Measurements from ENCODE around the gene GPRC5B.

Gene GPRC5B

DNA sequence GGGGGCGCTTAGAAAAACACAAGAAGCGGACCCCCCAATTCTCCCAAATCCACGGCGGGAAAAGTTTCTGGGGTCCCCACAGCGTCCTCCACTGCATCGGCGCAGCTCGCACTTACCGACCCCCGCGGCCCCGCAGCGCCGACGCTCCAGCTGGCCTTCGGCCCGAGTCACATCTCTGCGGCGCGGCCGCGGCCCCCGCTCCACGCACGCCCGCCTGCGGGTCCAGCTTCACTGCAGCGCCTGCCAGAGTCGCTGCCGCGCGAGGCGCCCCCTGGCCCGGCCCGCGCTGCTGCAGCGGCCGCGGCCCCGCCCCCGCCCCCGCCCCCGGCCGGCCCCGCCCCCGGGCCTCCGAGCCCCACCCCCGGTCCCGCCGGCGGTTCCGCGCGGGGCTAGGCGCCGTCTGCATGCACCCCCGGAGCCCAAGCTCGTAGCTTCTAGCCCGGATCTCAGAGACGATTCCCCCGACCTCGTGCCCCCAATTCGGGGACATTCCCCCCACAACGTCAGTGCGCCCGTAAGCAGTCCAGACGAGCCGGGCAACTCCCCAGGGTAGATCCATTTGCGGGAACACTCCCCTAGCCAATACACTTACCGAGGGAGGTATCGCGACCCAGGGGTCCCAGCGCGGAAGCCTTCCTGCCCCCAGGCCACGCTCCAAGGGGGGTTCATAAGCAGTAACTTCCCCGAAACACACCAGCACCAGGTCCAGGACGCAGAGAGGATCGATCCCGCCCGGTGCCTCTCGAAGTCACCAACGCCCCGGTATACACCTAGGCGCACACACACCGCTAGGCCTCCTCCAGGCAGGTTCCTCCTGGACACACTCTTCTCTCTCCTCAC, at the start of gene GPRC5B:
Gene GPRC5B, minus strand, starts transcription at position 238 of the 840 bp plus-strand sequence. CDS start 12,003 bp downstream, outside the sequence.
- DNase-seq (ENCODE audit: low spot score) = no peak

DNA sequence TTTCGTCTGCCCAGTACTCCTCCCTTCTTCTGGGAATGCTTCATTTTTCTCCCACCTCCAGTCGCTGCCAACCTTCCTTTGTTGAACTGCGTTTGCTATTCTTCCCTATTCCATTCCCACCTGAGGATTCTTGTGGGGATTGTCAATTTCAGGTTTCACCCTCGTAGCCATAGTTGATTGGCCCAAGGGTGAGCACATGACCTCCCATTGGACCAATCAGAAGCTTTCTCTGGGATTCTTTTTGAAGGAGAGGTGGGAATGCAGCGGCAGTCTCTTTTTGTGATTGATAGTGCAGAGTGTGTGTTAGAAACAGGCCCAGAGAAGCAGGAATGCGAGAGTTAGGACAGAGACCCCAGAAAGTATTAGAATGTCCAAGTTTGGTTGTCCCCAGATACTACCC, 49.1 kb upstream of the GPRC5B start:
- DNase-seq (ENCODE audit: low spot score) = no peak

GRCh38 chr16:19929062-19929511, 44.4 kb upstream of the GPRC5B start:
- DNase-seq (ENCODE audit: low spot score) = no peak

- no peak for DNase-seq (ENCODE audit: low spot score)
These were observed 43.8 kb upstream of the GPRC5B start for GRCh38 chr16:19928432-19928831.

DNA sequence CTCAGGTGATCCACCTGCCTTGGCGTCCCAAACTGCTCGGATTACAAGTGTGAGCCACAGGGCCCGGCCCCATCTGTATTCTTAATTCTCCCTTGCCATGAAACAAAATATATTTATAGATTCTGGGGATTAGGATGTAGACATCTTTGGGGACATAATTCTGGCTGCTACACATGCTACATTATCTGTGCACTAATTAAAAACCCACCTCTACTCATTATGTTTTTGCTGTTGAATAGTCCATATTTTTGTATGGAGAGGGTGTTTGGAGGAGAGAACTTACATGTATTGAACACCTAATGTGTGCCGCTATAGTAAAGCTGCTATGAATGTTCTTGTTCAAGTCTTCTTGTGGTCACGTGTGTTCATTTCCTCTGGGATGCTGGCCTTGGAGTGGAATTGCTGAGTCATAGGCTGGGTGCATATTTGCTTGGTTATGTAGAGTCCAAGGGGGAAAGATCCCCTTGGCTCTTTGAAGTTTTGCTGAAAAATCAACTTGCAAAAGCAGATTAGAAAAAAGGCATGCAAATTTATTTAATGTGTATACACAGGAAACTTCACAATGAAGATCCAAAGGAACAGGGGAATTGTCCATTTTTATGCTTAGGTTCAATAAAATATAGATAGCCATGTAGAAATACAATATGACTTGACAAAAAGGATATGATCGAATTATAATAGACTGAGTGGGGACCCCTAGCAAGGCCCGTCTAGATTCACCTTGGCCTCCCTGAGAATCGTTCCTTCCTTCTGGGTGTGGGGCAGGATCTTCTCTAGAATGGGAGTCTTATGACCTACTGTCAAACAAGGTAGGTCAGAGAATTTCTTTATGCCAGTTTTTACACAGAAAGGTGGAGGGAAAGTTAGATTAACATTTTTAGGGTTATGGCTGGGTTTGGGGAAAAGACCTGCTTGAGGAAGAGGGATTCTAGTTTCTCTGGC, 42.1 kb upstream of the GPRC5B start:
- no peak for DNase-seq (ENCODE audit: low spot score)

DNA sequence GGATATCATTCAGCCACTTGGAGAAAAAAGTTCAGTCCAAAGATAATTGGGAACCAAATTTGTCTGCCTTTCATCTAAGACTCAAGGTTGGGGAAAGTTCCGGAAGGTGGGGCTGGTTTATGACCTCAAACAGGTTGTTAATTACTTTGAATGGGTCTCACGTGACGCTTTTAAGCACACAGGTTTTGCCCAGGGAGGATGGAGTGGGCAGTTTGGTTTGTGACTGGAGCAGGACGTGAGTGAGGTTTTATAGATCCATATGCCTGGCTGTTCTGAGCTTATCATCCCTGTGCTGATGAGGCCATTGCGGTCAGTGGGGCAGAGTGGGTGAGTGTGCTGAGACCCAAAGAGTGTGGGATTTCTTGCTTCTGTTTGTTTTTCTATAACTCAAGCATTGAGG, 38.7 kb upstream of the GPRC5B start:
- no peak for DNase-seq (ENCODE audit: low spot score)

- DNase-seq (ENCODE audit: low spot score) = no peak
These were observed 34.5 kb upstream of the GPRC5B start for GRCh38 chr16:19919142-19919541.

- no peak for DNase-seq (ENCODE audit: low spot score)
These were observed 31.4 kb upstream of the GPRC5B start for GRCh38 chr16:19916064-19916463.

DNA sequence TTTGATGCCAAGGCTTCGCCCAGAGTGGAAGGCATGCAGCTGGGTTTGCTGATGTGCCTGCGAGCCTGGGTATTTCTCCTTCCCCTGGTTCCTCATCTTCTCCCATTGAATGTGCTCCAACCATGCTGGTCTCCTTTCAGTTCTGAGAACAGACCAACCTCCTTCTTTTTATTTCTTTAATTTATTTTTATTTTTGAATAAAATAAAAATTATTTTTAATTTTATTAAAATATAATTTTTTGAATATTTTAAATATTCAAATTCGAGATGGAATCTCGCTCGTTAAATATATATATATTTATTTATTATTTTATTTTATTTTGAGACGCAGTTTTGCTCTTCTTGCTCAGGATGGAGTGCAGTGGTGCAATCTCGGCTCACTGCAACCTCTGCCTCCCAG, 30.2 kb upstream of the GPRC5B start:
- no peak for DNase-seq (ENCODE audit: low spot score)

- DNase-seq (ENCODE audit: low spot score) = no peak
These were observed 28.6 kb upstream of the GPRC5B start for GRCh38 chr16:19913340-19913645.

GRCh38 chr16:19912455-19913339, 28.0 kb upstream of the GPRC5B start:
- no peak for DNase-seq (ENCODE audit: low spot score)

DNA sequence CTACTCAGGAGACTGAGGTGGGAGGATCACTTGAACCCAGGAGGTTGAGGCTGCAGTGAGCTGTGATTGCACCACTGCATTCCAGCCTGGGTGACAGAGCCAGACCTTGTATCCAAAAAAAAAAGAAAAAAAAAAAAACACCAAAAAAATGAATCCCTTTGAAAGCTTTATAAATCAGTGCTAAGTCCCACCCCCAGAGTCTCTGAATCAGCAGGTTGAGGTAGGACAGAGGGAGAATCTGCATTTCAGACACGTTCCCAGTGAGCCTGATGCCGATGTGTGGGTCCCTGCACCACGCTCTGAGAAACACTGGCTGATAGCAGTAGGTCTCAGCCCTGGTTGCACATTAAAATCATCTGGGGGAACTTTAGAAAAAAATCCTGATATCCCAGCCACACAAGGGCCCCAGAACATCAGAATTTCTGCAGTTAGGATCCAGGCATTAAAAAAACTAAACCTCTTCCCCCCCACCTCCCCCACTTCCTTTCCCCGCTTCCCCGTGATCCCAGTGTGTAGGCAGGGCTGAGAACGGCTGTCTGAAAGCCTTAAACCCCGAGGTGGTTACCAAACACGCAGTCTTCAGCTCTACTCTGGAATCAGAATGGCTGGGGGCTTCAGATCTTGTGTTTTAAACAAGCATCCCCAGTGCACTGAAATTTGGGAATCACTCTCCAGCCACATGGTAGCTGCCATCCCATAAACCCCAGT, 27.3 kb upstream of the GPRC5B start:
- no peak for DNase-seq (ENCODE audit: low spot score)

DNA sequence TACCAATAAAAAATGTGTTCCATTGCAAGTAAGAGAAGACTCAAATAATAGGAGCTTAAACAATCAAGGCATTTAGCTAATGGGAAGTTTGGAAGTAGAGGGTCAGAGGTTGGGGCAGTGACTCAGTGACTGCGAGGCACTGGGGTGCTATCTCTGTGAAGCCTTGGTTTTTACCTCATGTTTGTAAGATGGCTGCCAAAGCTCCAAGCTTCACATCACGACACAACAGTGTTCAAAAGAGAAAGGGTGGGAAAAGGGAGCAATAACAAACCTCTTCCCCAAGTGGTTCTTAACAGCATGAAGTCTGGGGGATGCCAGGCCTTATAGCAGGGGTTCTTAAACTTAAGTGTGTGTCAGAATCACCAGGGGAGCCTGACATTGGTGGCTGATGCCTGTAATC, 26.6 kb upstream of the GPRC5B start:
- no peak for DNase-seq (ENCODE audit: low spot score)

- no peak for DNase-seq (ENCODE audit: low spot score)
These were observed 25.2 kb upstream of the GPRC5B start for GRCh38 chr16:19909750-19910322.

- DNase-seq (ENCODE audit: low spot score) = no peak
These were observed 24.3 kb upstream of the GPRC5B start for GRCh38 chr16:19908921-19909320.

- peak; percentile 45 for DNase-seq (ENCODE audit: low spot score)
These were observed 22.7 kb upstream of the GPRC5B start for GRCh38 chr16:19907161-19907992.

DNA sequence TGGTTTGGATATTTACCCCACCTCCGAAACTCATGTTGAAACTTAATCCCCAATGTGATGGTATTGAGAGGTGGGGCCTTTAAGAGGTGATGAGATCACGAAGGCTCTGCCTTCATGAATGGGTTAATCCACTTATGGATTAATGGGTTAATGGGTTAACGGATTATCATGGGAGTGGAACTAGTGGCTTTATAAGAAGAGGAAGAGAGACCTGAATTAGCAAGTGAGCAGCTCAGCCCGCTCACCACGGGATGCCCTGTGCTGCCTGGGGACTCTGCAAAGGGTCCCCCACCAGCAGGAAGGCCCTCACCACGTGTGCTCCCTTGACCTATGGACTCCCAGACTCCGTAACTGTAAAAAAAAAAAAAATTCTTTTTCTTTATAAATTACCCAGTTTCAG, 16.5 kb upstream of the GPRC5B start:
- no peak for DNase-seq (ENCODE audit: low spot score)

DNA sequence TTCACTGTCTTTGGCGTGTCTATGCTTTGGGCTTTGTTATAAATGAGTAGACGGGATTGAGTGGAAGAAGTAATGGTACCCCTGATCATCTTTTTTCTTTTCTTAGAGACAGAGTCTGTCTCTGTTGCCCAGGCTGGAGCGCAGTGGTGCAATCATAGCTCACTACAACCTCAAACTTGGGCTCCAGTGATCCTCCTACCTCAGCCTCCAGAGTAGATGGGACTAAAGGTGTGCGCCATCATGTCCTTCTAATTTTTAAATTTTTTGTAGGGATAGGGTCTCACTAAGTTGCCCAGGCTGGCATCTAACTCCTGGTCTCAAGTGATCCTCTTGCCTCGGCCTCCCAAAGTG, 14.9 kb upstream of the GPRC5B start:
- DNase-seq (ENCODE audit: low spot score) = no peak

- DNase-seq (ENCODE audit: low spot score) = peak; percentile 33
These were observed 14.4 kb upstream of the GPRC5B start for GRCh38 chr16:19898924-19899604.

DNA sequence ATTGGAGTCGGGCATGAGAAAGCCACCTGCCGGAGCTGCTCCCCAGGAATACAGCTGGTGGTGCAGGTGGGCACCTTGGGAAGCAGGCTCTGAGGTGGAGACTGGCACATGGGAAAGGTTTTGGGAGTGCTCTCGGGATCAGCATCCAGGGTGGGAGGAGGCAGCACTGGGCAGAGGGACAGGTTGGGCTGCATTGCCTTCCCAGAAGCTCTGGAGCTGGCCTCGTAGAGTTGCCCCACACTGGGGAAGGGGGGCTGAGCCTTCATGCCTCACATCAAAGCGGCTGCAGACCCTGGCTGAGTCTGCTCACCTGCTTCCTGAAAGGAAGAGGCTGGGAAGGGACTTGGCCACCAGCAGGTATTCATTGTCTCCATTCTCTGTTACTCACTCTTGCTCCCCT, 13.5 kb upstream of the GPRC5B start:
- DNase-seq (ENCODE audit: low spot score) = no peak

Data from hematopoietic multipotent progenitor cell treated with erythropoietin and hydrocortisone succinate and interleukin-3 and kit ligand, for 15 days (in vitro differentiated cells).